Neural crest cell (in vitro differentiated cells): ENCODE measurements around the gene TBC1D3G. TPM values are rescaled to one million over a fixed set of nuclear protein-coding genes. Genes with fewer than 3 reads are reported as not detected.
"Not testable (repeated sequence)": the region's sequence is repeated elsewhere in the genome, so short reads cannot be mapped to it uniquely, and the experiment has no call there.

Source experiments
- DNase-seq: peaks from one replicate; pipeline ENCODE4 v3.0.0; 2021; ENCODE audit warnings: low read depth, mixed read lengths, low spot score
- H3K27ac Mint-ChIP-seq: one replicate; pipeline ENCODE4 v1.8.0; 2021; ENCODE audit warnings: mild to moderate bottlenecking, mixed read lengths; ENCODE audit not compliant: unreplicated experiment
- H3K27me3 Mint-ChIP-seq: 2 replicates; pipeline ENCODE4 v1.8.0; 2021; ENCODE audit warnings: low read depth, mild to moderate bottlenecking, mixed read lengths
- H3K36me3 Mint-ChIP-seq: 2 replicates; pipeline ENCODE4 v1.8.0; 2021; ENCODE audit warnings: low read depth, mild to moderate bottlenecking, mixed read lengths
- H3K4me1 Mint-ChIP-seq: 2 replicates; pipeline ENCODE4 v1.8.0; 2021; ENCODE audit warnings: mixed read lengths
- H3K4me3 Mint-ChIP-seq: one replicate; pipeline ENCODE4 v1.8.0; 2021; ENCODE audit warnings: mild to moderate bottlenecking, mixed read lengths
- H3K9me3 Mint-ChIP-seq: 2 replicates; pipeline ENCODE4 v1.8.0; 2021; ENCODE audit warnings: mixed read lengths
- long read RNA-seq: library from polyadenylated mRNA; unstranded; transcript quantifications from one replicate; pipeline ENCODE4 v2.0.0, GENCODE V29; 2020
- total RNA-seq: library from RNA; stranded (reverse); gene quantifications from 2 replicates; pipeline ENCODE4 v1.2.1, GENCODE V29; 2021

The TBC1D3G gene
- not detected in 2 replicates for total RNA-seq
- long read RNA-seq, partial matches to known transcripts = 0 of 1 reads
- long read RNA-seq, other reads (novel, unspliced or antisense) = 1 of 1 reads

GRCh38 chr17:36323584-36323983 is at the start of gene TBC1D3G:
Gene TBC1D3G, plus strand, starts transcription at chr17:36323884. Its CDS starts 1,528 bp downstream, at chr17:36325412.
- not testable (repeated sequence) for H3K9me3 Mint-ChIP-seq, H3K27me3 Mint-ChIP-seq, H3K4me3 Mint-ChIP-seq, H3K36me3 Mint-ChIP-seq, H3K4me1 Mint-ChIP-seq, H3K27ac Mint-ChIP-seq, DNase-seq

DNA sequence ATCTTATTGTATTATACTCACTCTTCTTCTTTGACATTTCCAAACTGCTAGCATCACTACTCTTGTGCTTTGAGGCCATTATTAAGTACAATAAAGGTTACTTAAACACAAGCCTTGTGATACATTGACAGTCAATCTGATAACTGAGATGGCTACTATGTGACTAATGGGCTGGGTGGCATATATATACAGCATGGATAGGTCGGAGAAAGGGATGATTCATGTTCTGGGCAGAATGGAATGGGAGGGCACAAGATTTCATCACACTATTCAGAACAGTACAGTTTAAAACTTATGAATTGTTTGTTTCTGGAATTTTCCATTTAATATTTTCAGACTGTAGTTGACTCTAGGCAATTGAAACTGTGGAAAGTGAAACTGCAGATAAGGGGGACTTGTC is 40.4 kb upstream of the TBC1D3G start:
- H3K9me3 Mint-ChIP-seq, H3K36me3 Mint-ChIP-seq, DNase-seq, H3K27ac Mint-ChIP-seq, H3K27me3 Mint-ChIP-seq, H3K4me1 Mint-ChIP-seq, H3K4me3 Mint-ChIP-seq: not testable (repeated sequence)

GRCh38 chr17:36284219-36284618 is 39.5 kb upstream of the TBC1D3G start:
- H3K9me3 Mint-ChIP-seq, H3K4me3 Mint-ChIP-seq, DNase-seq, H3K27me3 Mint-ChIP-seq, H3K4me1 Mint-ChIP-seq, H3K36me3 Mint-ChIP-seq, H3K27ac Mint-ChIP-seq: not testable (repeated sequence)

- H3K9me3 Mint-ChIP-seq, H3K27me3 Mint-ChIP-seq, H3K4me1 Mint-ChIP-seq, H3K27ac Mint-ChIP-seq, H3K36me3 Mint-ChIP-seq, DNase-seq, H3K4me3 Mint-ChIP-seq: not testable (repeated sequence)
Measured at GRCh38 chr17:36289965-36290612, 33.6 kb upstream of the TBC1D3G start.

- not testable (repeated sequence) for H3K27ac Mint-ChIP-seq, H3K4me1 Mint-ChIP-seq, DNase-seq, H3K27me3 Mint-ChIP-seq, H3K4me3 Mint-ChIP-seq, H3K9me3 Mint-ChIP-seq, H3K36me3 Mint-ChIP-seq
Measured at GRCh38 chr17:36295161-36295560, 28.5 kb upstream of the TBC1D3G start.

DNA sequence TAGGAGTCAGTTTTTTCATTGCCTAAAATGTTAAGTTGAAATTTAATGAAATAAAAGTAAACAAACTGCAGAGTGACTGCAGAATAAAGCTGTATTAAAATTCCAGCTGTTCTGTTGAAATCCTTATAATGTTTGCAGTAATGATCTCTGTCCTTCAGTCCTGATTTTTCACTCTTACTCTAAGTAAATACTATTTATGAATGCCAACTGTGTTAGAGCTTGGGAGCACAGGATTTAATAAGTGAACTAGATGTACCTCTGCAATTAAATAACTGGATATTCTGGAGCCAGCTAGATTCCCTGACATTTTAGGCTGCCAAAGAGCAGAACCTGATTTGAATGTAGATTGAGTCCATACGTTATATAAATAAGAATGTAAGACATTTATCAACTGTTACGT is 7.9 kb upstream of the TBC1D3G start:
- not testable (repeated sequence) for H3K4me3 Mint-ChIP-seq, H3K9me3 Mint-ChIP-seq, H3K36me3 Mint-ChIP-seq, H3K27me3 Mint-ChIP-seq, DNase-seq, H3K27ac Mint-ChIP-seq, H3K4me1 Mint-ChIP-seq

- H3K4me3 Mint-ChIP-seq, H3K36me3 Mint-ChIP-seq, H3K4me1 Mint-ChIP-seq, H3K9me3 Mint-ChIP-seq, H3K27me3 Mint-ChIP-seq, H3K27ac Mint-ChIP-seq, DNase-seq: not testable (repeated sequence)
Measured at GRCh38 chr17:36362496-36362895, 38.8 kb downstream of the TBC1D3G start.

GRCh38 chr17:36375938-36376337 is 52.3 kb downstream of the TBC1D3G start:
- not testable (repeated sequence) for H3K4me3 Mint-ChIP-seq, H3K9me3 Mint-ChIP-seq, H3K27me3 Mint-ChIP-seq, DNase-seq, H3K4me1 Mint-ChIP-seq, H3K36me3 Mint-ChIP-seq, H3K27ac Mint-ChIP-seq

Other genes with a start within 250 kb of the TBC1D3G start
- not detected in 2 replicates for gene CCL3, start 233.7 kb upstream of the TBC1D3G start, total RNA-seq
- not detected in 2 replicates for gene CCL4, start 220.1 kb upstream of the TBC1D3G start, total RNA-seq
- gene TBC1D3B, start 147.2 kb upstream of the TBC1D3G start, total RNA-seq = 12.5 and 13.2 TPM in 2 replicates
- 0.82 and 1.6 TPM in 2 replicates for gene CCL3L1, start 127.1 kb upstream of the TBC1D3G start, total RNA-seq
- not detected in 2 replicates for gene CCL4L2, start 112.8 kb upstream of the TBC1D3G start, total RNA-seq
- 0.71 and 0.96 TPM in 2 replicates for gene TBC1D3I, start 59.3 kb upstream of the TBC1D3G start, total RNA-seq
- not detected in 2 replicates for gene TBC1D3H, start 64.6 kb downstream of the TBC1D3G start, total RNA-seq
- gene ZNHIT3, start 162.8 kb downstream of the TBC1D3G start, total RNA-seq = 53.7 and 57.0 TPM in 2 replicates
- gene MYO19, start 211.0 kb downstream of the TBC1D3G start, total RNA-seq = 101 and 104 TPM in 2 replicates
- 20.8 and 20.9 TPM in 2 replicates for gene PIGW, start 211.1 kb downstream of the TBC1D3G start, total RNA-seq
- 71.8 and 72.3 TPM in 2 replicates for gene GGNBP2, start 221.0 kb downstream of the TBC1D3G start, total RNA-seq